WTC11 (cell line): Measurements from ENCODE around the gene HACD3. TPM values are rescaled to one million over a fixed set of nuclear protein-coding genes. Genes with fewer than 3 reads are reported as not detected.

Source experiments
- ATAC-seq: fragments of 200-7000 bp; cut with Tn5 transposase; 2 replicates; pipeline ENCODE4 v1.10.0; 2021; ENCODE audit warnings: mild to moderate bottlenecking, moderate library complexity
- CTCF ChIA-PET: fragments of 300-600 bp; sonication (Branson Sonifier 250); formaldehyde crosslinking; loops from one replicate; lab custom pipeline; 2021; ENCODE audit warnings: antibody characterized with exemption; lab: Charles Lee
- POLR2A ChIA-PET: fragments of 350-600 bp; sonication (Branson Sonifier 250); formaldehyde crosslinking; loops from one replicate; lab custom pipeline; 2021; ENCODE audit warnings: antibody characterized with exemption; lab: Charles Lee
- DNase-seq: peaks from one replicate; pipeline ENCODE4 v3.0.0; 2021; ENCODE audit warnings: low spot score
- H3K27ac Mint-ChIP-seq: 2 replicates; pipeline ENCODE4 v1.8.0; 2021; ENCODE audit warnings: mixed read lengths
- H3K27me3 Mint-ChIP-seq: 2 replicates; pipeline ENCODE4 v1.8.0; 2021; ENCODE audit warnings: low read depth, mild to moderate bottlenecking, moderate library complexity, mixed read lengths
- H3K36me3 Mint-ChIP-seq: 2 replicates; pipeline ENCODE4 v1.8.0; 2021; ENCODE audit warnings: mixed read lengths
- H3K4me1 Mint-ChIP-seq: 2 replicates; pipeline ENCODE4 v1.8.0; 2022; ENCODE audit warnings: mixed read lengths
- H3K4me3 Mint-ChIP-seq: 2 replicates; pipeline ENCODE4 v1.8.0; 2021; ENCODE audit warnings: mild to moderate bottlenecking, moderate library complexity, mixed read lengths
- H3K9me3 Mint-ChIP-seq: 2 replicates; pipeline ENCODE4 v1.8.0; 2021; ENCODE audit warnings: mixed read lengths
- CDX4 ChIP-seq: fragments of 250-450 bp; sonication (Bioruptor Pico); IDR thresholded peaks from 2 replicates; pipeline ENCODE4 v1.9.0; 2021; ENCODE audit warnings: moderate library complexity, mild to moderate bottlenecking, inconsistent platforms, borderline replicate concordance
- CREB1 ChIP-seq: sonication (generic); formaldehyde crosslinking; IDR thresholded peaks from 2 replicates; pipeline ENCODE4 v1.8.0; 2023; ENCODE audit warnings: mild to moderate bottlenecking, missing genetic modification reagents
- E2F5 ChIP-seq: sonication (generic); formaldehyde crosslinking; IDR thresholded peaks from 2 replicates; pipeline ENCODE4 v1.8.1; 2022; ENCODE audit warnings: mild to moderate bottlenecking, moderate library complexity, missing genetic modification reagents
- FOXP1 ChIP-seq: sonication (generic); formaldehyde crosslinking; IDR thresholded peaks from 2 replicates; pipeline ENCODE4 v1.8.0; 2022; ENCODE audit warnings: missing genetic modification reagents, mild to moderate bottlenecking, moderate library complexity, borderline replicate concordance
- GRHL2 ChIP-seq: fragments of 250-450 bp; sonication (Bioruptor Pico); IDR thresholded peaks from 2 replicates; pipeline ENCODE4 v1.8.0; 2022; ENCODE audit warnings: mild to moderate bottlenecking, moderate library complexity; ENCODE audit not compliant: insufficient replicate concordance, severe bottlenecking
- NFATC4 ChIP-seq: fragments of 250-450 bp; sonication (Bioruptor Pico); IDR thresholded peaks from 2 replicates; pipeline ENCODE4 v1.9.0; 2021; ENCODE audit warnings: mild to moderate bottlenecking
- NFE2L1 ChIP-seq: sonication (generic); formaldehyde crosslinking; IDR thresholded peaks from 2 replicates; pipeline ENCODE4 v1.8.1; 2023; ENCODE audit warnings: missing genetic modification reagents
- NR1H2 ChIP-seq: sonication (generic); formaldehyde crosslinking; IDR thresholded peaks from 2 replicates; pipeline ENCODE4 v1.9.0; 2021; ENCODE audit warnings: mild to moderate bottlenecking, moderate library complexity, missing genetic modification reagents
- OVOL2 ChIP-seq: fragments of 250-450 bp; sonication (Bioruptor Pico); IDR thresholded peaks from 2 replicates; pipeline ENCODE4 v1.9.0; 2021; ENCODE audit warnings: mild to moderate bottlenecking, borderline replicate concordance
- SMAD3 ChIP-seq: sonication (generic); formaldehyde crosslinking; IDR thresholded peaks from 2 replicates; pipeline ENCODE4 v1.8.0; 2022; ENCODE audit warnings: missing genetic modification reagents, mild to moderate bottlenecking, borderline replicate concordance
- ZBTB21 ChIP-seq: sonication (generic); formaldehyde crosslinking; IDR thresholded peaks from 2 replicates; pipeline ENCODE4 v1.8.1; 2023; ENCODE audit warnings: mild to moderate bottlenecking, missing genetic modification reagents, borderline replicate concordance
- ZNF317 ChIP-seq: sonication (generic); formaldehyde crosslinking; IDR thresholded peaks from 2 replicates; pipeline ENCODE4 v1.8.1; 2023; ENCODE audit warnings: low read depth, mild to moderate bottlenecking, moderate library complexity, missing genetic modification reagents, borderline replicate concordance
- total RNA-seq: library from RNA; stranded (reverse); gene quantifications from 3 replicates; pipeline ENCODE4 v1.2.3, GENCODE V29; 2021
- TF ChIP-seq, protein P1 (sequence below): sonication (generic); formaldehyde crosslinking; IDR thresholded peaks from 2 replicates; pipeline ENCODE4 v1.8.1; 2022; ENCODE audit warnings: missing genetic modification reagents, borderline replicate concordance
- TF ChIP-seq, protein P2 (sequence below): sonication (generic); formaldehyde crosslinking; IDR thresholded peaks from 2 replicates; pipeline ENCODE4 v1.8.1; 2023; ENCODE audit warnings: mild to moderate bottlenecking, missing genetic modification reagents
- TF ChIP-seq, protein P3 (sequence below): sonication (generic); formaldehyde crosslinking; IDR thresholded peaks from 2 replicates; pipeline ENCODE4 v1.8.0; 2022; ENCODE audit warnings: missing genetic modification reagents
- TF ChIP-seq, protein P4 (sequence below): sonication (generic); formaldehyde crosslinking; IDR thresholded peaks from 2 replicates; pipeline ENCODE4 v1.8.0; 2023; ENCODE audit warnings: mild to moderate bottlenecking, missing genetic modification reagents
- TF ChIP-seq, protein P5 (sequence below): sonication (generic); formaldehyde crosslinking; IDR thresholded peaks from 2 replicates; pipeline ENCODE4 v1.8.1; 2022; ENCODE audit warnings: low read depth, missing genetic modification reagents, borderline replicate concordance

HACD3 gene
- total RNA-seq, 1 experiment from 2014 or later, result 95.9 TPM

DNA sequence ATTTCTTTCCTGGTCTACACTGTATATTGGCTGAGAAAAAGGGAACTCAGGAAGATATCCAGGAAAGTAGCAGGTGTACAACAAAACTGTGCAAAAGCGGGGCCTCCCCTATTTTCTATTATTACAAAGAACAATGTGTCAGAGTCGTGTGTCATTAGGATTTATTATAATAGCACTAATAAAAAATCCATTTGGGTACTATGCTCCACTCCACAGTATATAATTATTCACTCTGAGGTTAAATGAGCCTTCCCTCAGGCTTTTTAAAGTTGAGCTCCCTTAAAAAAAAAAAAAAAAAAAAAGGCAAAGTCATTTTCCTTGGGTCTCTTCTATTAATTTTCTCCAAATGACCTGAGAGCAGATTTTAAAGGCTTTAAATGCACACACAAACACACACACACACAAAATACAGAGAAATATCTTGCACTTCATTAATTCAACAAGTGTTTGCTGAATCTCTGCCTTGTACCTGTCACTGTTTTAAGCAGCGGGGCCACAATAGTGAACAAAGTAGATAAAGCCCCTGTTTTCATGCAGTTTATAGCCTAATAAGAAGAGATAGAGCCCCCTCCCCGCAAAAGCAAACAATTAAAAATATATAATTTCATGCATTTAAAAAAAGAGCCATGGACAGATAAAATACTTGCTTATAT lies 11.5 kb upstream of the HACD3 start:
- ChIA-PET CTCF (interaction anchor here (0.6 kb wide), 1 partner anchor 339 kb away, joined by 4 read pairs; no protein-coding TSS in a partner anchor), POLR2A (interaction anchor here (0.7 kb wide), 1 partner anchor 25 kb away, joined by 5 read pairs; no protein-coding TSS in a partner anchor)
- H3K4me1 Mint-ChIP-seq, result peaks cover 12% of the 10 kb centered on the region
- H3K36me3 Mint-ChIP-seq, result no peaks in the 10 kb centered on the region
- no peaks in the 10 kb centered on the region for H3K27me3 Mint-ChIP-seq
- H3K9me3 Mint-ChIP-seq, result no peaks in the 10 kb centered on the region
- no peak overlapping the region for H3K27ac Mint-ChIP-seq
- TF ChIP-seq, protein P1, sequence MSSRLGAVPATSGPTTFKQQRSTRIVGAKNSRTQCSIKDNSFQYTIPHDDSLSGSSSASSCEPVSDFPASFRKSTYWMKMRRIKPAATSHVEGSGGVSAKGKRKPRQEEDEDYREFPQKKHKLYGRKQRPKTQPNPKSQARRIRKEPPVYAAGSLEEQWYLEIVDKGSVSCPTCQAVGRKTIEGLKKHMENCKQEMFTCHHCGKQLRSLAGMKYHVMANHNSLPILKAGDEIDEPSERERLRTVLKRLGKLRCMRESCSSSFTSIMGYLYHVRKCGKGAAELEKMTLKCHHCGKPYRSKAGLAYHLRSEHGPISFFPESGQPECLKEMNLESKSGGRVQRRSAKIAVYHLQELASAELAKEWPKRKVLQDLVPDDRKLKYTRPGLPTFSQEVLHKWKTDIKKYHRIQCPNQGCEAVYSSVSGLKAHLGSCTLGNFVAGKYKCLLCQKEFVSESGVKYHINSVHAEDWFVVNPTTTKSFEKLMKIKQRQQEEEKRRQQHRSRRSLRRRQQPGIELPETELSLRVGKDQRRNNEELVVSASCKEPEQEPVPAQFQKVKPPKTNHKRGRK (CRISPR knock-in tag), result no peak
- TF ChIP-seq, protein P2, sequence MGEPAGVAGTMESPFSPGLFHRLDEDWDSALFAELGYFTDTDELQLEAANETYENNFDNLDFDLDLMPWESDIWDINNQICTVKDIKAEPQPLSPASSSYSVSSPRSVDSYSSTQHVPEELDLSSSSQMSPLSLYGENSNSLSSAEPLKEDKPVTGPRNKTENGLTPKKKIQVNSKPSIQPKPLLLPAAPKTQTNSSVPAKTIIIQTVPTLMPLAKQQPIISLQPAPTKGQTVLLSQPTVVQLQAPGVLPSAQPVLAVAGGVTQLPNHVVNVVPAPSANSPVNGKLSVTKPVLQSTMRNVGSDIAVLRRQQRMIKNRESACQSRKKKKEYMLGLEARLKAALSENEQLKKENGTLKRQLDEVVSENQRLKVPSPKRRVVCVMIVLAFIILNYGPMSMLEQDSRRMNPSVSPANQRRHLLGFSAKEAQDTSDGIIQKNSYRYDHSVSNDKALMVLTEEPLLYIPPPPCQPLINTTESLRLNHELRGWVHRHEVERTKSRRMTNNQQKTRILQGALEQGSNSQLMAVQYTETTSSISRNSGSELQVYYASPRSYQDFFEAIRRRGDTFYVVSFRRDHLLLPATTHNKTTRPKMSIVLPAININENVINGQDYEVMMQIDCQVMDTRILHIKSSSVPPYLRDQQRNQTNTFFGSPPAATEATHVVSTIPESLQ (CRISPR knock-in tag), result no peak
- TF ChIP-seq OVOL2 (CRISPR knock-in tag) (no peak), ZNF317 (CRISPR knock-in tag) (no peak), CDX4 (CRISPR knock-in tag) (no peak), FOXP1 (no peak), ZBTB21 (no peak), NFATC4 (no peak)
- TF ChIP-seq, protein P3, sequence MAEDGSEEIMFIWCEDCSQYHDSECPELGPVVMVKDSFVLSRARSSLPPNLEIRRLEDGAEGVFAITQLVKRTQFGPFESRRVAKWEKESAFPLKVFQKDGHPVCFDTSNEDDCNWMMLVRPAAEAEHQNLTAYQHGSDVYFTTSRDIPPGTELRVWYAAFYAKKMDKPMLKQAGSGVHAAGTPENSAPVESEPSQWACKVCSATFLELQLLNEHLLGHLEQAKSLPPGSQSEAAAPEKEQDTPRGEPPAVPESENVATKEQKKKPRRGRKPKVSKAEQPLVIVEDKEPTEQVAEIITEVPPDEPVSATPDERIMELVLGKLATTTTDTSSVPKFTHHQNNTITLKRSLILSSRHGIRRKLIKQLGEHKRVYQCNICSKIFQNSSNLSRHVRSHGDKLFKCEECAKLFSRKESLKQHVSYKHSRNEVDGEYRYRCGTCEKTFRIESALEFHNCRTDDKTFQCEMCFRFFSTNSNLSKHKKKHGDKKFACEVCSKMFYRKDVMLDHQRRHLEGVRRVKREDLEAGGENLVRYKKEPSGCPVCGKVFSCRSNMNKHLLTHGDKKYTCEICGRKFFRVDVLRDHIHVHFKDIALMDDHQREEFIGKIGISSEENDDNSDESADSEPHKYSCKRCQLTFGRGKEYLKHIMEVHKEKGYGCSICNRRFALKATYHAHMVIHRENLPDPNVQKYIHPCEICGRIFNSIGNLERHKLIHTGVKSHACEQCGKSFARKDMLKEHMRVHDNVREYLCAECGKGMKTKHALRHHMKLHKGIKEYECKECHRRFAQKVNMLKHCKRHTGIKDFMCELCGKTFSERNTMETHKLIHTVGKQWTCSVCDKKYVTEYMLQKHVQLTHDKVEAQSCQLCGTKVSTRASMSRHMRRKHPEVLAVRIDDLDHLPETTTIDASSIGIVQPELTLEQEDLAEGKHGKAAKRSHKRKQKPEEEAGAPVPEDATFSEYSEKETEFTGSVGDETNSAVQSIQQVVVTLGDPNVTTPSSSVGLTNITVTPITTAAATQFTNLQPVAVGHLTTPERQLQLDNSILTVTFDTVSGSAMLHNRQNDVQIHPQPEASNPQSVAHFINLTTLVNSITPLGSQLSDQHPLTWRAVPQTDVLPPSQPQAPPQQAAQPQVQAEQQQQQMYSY (CRISPR knock-in tag), result no peak
- H3K4me3 Mint-ChIP-seq, result no peak overlapping the region
- ATAC-seq (no peak), DNase-seq (no peak)

DNA sequence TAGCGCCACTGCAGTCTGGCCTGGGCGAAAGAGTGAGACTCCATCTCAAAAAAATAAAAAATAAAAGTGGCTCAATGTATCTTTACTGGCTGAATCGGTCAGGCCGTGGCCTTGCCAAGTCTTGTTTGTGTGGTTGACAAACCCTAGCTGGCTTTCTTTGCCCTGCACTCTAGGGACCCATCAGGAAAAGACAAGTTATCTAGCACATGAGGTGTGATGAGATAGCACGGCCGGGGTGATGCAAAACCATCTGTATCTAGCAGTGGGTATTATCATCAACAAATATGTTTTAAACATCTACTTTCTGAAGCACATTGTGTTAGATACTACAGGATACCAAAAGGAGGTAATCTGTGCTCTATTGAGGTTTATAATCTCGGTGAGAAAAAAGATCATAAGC lies 8.9 kb upstream of the HACD3 start:
- Mint-ChIP-seq H3K36me3 (no peaks in the 10 kb centered on the region), H3K4me1 (peaks cover 9% of the 10 kb centered on the region), H3K27me3 (no peaks in the 10 kb centered on the region), H3K4me3 (no peak overlapping the region), H3K27ac (no peak overlapping the region), H3K9me3 (no peaks in the 10 kb centered on the region)
- no peak for ATAC-seq
- no peak for DNase-seq
- ChIA-PET POLR2A (no interaction called here), CTCF (no interaction called here)
- TF ChIP-seq, protein P1 (CRISPR knock-in tag), result no peak
- TF ChIP-seq NFE2L1 (no peak), CREB1 (CRISPR knock-in tag) (no peak), NR1H2 (no peak), NFATC4 (no peak), SMAD3 (CRISPR knock-in tag) (no peak), E2F5 (no peak), GRHL2 (no peak)
- TF ChIP-seq, protein P4, sequence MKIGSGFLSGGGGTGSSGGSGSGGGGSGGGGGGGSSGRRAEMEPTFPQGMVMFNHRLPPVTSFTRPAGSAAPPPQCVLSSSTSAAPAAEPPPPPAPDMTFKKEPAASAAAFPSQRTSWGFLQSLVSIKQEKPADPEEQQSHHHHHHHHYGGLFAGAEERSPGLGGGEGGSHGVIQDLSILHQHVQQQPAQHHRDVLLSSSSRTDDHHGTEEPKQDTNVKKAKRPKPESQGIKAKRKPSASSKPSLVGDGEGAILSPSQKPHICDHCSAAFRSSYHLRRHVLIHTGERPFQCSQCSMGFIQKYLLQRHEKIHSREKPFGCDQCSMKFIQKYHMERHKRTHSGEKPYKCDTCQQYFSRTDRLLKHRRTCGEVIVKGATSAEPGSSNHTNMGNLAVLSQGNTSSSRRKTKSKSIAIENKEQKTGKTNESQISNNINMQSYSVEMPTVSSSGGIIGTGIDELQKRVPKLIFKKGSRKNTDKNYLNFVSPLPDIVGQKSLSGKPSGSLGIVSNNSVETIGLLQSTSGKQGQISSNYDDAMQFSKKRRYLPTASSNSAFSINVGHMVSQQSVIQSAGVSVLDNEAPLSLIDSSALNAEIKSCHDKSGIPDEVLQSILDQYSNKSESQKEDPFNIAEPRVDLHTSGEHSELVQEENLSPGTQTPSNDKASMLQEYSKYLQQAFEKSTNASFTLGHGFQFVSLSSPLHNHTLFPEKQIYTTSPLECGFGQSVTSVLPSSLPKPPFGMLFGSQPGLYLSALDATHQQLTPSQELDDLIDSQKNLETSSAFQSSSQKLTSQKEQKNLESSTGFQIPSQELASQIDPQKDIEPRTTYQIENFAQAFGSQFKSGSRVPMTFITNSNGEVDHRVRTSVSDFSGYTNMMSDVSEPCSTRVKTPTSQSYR (CRISPR knock-in tag), result no peak
- TF ChIP-seq, protein P5, sequence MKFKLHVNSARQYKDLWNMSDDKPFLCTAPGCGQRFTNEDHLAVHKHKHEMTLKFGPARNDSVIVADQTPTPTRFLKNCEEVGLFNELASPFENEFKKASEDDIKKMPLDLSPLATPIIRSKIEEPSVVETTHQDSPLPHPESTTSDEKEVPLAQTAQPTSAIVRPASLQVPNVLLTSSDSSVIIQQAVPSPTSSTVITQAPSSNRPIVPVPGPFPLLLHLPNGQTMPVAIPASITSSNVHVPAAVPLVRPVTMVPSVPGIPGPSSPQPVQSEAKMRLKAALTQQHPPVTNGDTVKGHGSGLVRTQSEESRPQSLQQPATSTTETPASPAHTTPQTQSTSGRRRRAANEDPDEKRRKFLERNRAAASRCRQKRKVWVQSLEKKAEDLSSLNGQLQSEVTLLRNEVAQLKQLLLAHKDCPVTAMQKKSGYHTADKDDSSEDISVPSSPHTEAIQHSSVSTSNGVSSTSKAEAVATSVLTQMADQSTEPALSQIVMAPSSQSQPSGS, result no peak
